GM23248 (cell line): ENCODE results near the gene ATP1A2.

ENCODE experiments used
- EZH2 ChIP-seq: fragments of 200-600 bp; sonication (generic); IDR thresholded peaks from 2 replicates; pipeline ENCODE4 v1.6.1; 2018; ENCODE audit warnings: antibody characterized with exemption, mild to moderate bottlenecking; ENCODE audit not compliant: insufficient read depth, poor library complexity, severe bottlenecking
- EZH2phosphoT487 ChIP-seq: fragments of 200-600 bp; sonication (generic); IDR thresholded peaks from 2 replicates; pipeline ENCODE4 v1.6.1; 2018; ENCODE audit warnings: antibody characterized with exemption, moderate library complexity, mild to moderate bottlenecking, low read depth; ENCODE audit not compliant: insufficient read depth

DNA sequence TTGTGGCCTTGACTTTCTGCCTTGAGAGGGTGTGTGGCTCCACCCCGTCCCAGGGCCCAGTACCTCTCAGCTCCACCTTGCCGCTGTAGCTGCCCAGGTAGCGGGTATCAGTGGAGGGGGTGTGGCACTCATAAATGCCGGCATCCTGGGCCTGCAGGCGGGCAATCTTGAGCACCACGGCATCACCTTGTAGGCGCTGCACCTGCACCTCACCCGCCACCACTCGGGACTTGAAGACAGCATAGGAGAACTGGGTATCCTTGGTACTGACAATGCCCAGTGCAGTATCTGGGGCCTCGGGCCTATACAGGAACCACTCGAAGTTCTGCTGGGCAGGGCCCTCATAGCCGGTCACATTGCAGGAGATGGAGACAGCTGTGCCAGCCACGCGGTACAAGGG is 20.8 kb upstream of the ATP1A2 start:
- no peak for TF ChIP-seq EZH2
- TF ChIP-seq EZH2phosphoT487 = no peak
